ENCODE data around the gene TBL3.
"Not testable (repeated sequence)": the region's sequence is repeated elsewhere in the genome, so short reads cannot be mapped to it uniquely, and the experiment has no call there.

The TBL3 gene

GRCh38 chr16:1938910-1939309 is 32.9 kb upstream of the TBL3 start:
- Histone ChIP-seq H3K9ac (no peak overlapping the region), H3K9me3 (ENCODE audit: control insufficient read depth, low read length) (no peaks in the 10 kb centered on the region), H3K79me2 (no peaks in the 10 kb centered on the region), H2AFZ (no peak overlapping the region), H3K4me3 (ENCODE audit: low read depth, low read length) (no peak overlapping the region), H3K4me2 (ENCODE audit: low read length) (no peak overlapping the region), H3K36me3 (ENCODE audit: control insufficient read depth, insufficient read depth, low read length) (no peaks in the 10 kb centered on the region), H3K27ac (no peak overlapping the region), H3K4me1 (peaks cover 8% of the 10 kb centered on the region), H3K27me3 (ENCODE audit: control insufficient read depth, insufficient read depth, low read length) (no peaks in the 10 kb centered on the region)
- TF ChIP-seq CTCF (IDR thresholded peaks at IDR 0.05) = no peak

- not testable (repeated sequence) for H3K9ac ChIP-seq; H3K4me3 ChIP-seq (ENCODE audit: low read depth, low read length); H3K36me3 ChIP-seq (ENCODE audit: control insufficient read depth, insufficient read depth, low read length); H3K27ac ChIP-seq; H3K79me2 ChIP-seq; H3K9me3 ChIP-seq (ENCODE audit: control insufficient read depth, low read length); H3K4me1 ChIP-seq; H3K4me2 ChIP-seq (ENCODE audit: low read length); H3K27me3 ChIP-seq (ENCODE audit: control insufficient read depth, insufficient read depth, low read length); H2AFZ ChIP-seq
These were observed 32.0 kb upstream of the TBL3 start for GRCh38 chr16:1939833-1940232.

GRCh38 chr16:1940273-1941161 is 31.3 kb upstream of the TBL3 start:
- no peaks in the 10 kb centered on the region for H3K79me2 ChIP-seq
- no peak overlapping the region for H3K4me2 ChIP-seq (ENCODE audit: low read length)
- H3K4me3 ChIP-seq (ENCODE audit: low read depth, low read length) = no peak overlapping the region
- no peaks in the 10 kb centered on the region for H3K27me3 ChIP-seq (ENCODE audit: control insufficient read depth, insufficient read depth, low read length)
- no peak overlapping the region for H3K27ac ChIP-seq
- H3K36me3 ChIP-seq (ENCODE audit: control insufficient read depth, insufficient read depth, low read length) = no peaks in the 10 kb centered on the region
- no peak overlapping the region for H3K9ac ChIP-seq
- H3K9me3 ChIP-seq (ENCODE audit: control insufficient read depth, low read length) = no peaks in the 10 kb centered on the region
- no peak for TF ChIP-seq CTCF (IDR thresholded peaks at IDR 0.05)
- peaks cover 8% of the 10 kb centered on the region for H3K4me1 ChIP-seq
- H2AFZ ChIP-seq = no peak overlapping the region

GRCh38 chr16:1941162-1942046 is 30.4 kb upstream of the TBL3 start:
- Histone ChIP-seq H3K9ac (no peak overlapping the region), H3K4me3 (ENCODE audit: low read depth, low read length) (no peak overlapping the region), H3K36me3 (ENCODE audit: control insufficient read depth, insufficient read depth, low read length) (no peaks in the 10 kb centered on the region), H3K79me2 (no peaks in the 10 kb centered on the region), H3K27ac (peak overlapping the region; percentile 47), H3K4me2 (ENCODE audit: low read length) (no peak overlapping the region), H2AFZ (no peak overlapping the region), H3K27me3 (ENCODE audit: control insufficient read depth, insufficient read depth, low read length) (no peaks in the 10 kb centered on the region), H3K9me3 (ENCODE audit: control insufficient read depth, low read length) (no peaks in the 10 kb centered on the region), H3K4me1 (peaks cover 8% of the 10 kb centered on the region)
- TF ChIP-seq CTCF (IDR thresholded peaks at IDR 0.05) = no peak
